Osteoblast (primary cell): ENCODE measurements around the gene SPTB. TPM values are rescaled to one million over a fixed set of nuclear protein-coding genes. Genes with fewer than 3 reads are reported as not detected.

Experiments
- DNase-seq: peaks from one replicate; pipeline ENCODE4 v3.0.0; 2011; ENCODE audit warnings: low spot score, mixed read lengths; ENCODE audit not compliant: insufficient read length; ENCODE audit errors: missing footprints
- H2AFZ ChIP-seq: 2 replicates; pipeline ENCODE4 v1.6.0; 2011; ENCODE audit warnings: mild to moderate bottlenecking, low read length
- H3K27ac ChIP-seq: 2 replicates; pipeline ENCODE4 v1.5.1; 2011; ENCODE audit warnings: mild to moderate bottlenecking, low read depth, low read length, moderate library complexity
- H3K27me3 ChIP-seq: 2 replicates; pipeline ENCODE4 v1.6.0; 2012; ENCODE audit warnings: mild to moderate bottlenecking, control low read depth, inconsistent platforms, low read length, moderate library complexity; ENCODE audit not compliant: insufficient read depth
- H3K36me3 ChIP-seq: 2 replicates; pipeline ENCODE4 v1.5.1; 2011; ENCODE audit warnings: mild to moderate bottlenecking, low read length, control low read depth, moderate library complexity; ENCODE audit not compliant: insufficient read depth
- H3K4me1 ChIP-seq: 2 replicates; pipeline ENCODE4 v1.5.1; 2011; ENCODE audit warnings: mild to moderate bottlenecking, low read length, control low read depth, moderate library complexity; ENCODE audit not compliant: insufficient read depth
- H3K4me2 ChIP-seq: 2 replicates; pipeline ENCODE4 v1.6.0; 2011; ENCODE audit warnings: mild to moderate bottlenecking, low read length; ENCODE audit not compliant: insufficient read depth
- H3K4me3 ChIP-seq: fragments of 200-600 bp; sonication (generic); 3 replicates; pipeline ENCODE4 v1.5.1; 2012; ENCODE audit warnings: mild to moderate bottlenecking, low read length, inconsistent platforms; ENCODE audit not compliant: insufficient read depth
- H3K79me2 ChIP-seq: 2 replicates; pipeline ENCODE4 v1.6.0; 2012; ENCODE audit warnings: mild to moderate bottlenecking, low read length, control low read depth, inconsistent platforms; ENCODE audit not compliant: insufficient read depth
- H3K9me3 ChIP-seq: 2 replicates; pipeline ENCODE4 v1.5.1; 2011; ENCODE audit warnings: low read depth, low read length, control low read depth
- H4K20me1 ChIP-seq: 2 replicates; pipeline ENCODE4 v1.6.0; 2012; ENCODE audit warnings: mild to moderate bottlenecking, low read length, control low read depth; ENCODE audit not compliant: insufficient read depth
- CTCF ChIP-seq: IDR thresholded peaks from 2 replicates; pipeline ENCODE4 v1.5.1; 2011; ENCODE audit warnings: mild to moderate bottlenecking, low read depth, low read length, moderate library complexity; ENCODE audit errors: extremely low read depth
- total RNA-seq: library from RNA; depleted of rRNA; stranded (reverse); fragments of >200 nt; gene quantifications from 2 replicates; pipeline ENCODE4 v1.2.3, GENCODE V29; 2012

The SPTB gene
- total RNA-seq, 1 donor: under 0.01 TPM

- Histone ChIP-seq H3K4me3 (no peak overlapping the region), H3K4me2 (no peak overlapping the region), H3K4me1 (no peaks in the 10 kb centered on the region), H3K9me3 (no peaks in the 10 kb centered on the region), H3K36me3 (no peaks in the 10 kb centered on the region), H3K27me3 (peaks cover 29% of the 10 kb centered on the region), H3K27ac (no peak overlapping the region), H3K79me2 (no peaks in the 10 kb centered on the region), H2AFZ (no peak overlapping the region), H4K20me1 (no peaks in the 10 kb centered on the region)
- no peak for DNase-seq
- TF ChIP-seq CTCF: no peak
Observed at GRCh38 chr14:64818151-64818550, 61.6 kb downstream of the SPTB start.

GRCh38 chr14:64817631-64818030 lies 62.1 kb downstream of the SPTB start:
- Histone ChIP-seq H3K27me3 (peaks cover 29% of the 10 kb centered on the region), H4K20me1 (no peaks in the 10 kb centered on the region), H3K36me3 (no peaks in the 10 kb centered on the region), H3K27ac (no peak overlapping the region), H3K4me1 (no peaks in the 10 kb centered on the region), H3K4me3 (no peak overlapping the region), H3K9me3 (no peaks in the 10 kb centered on the region), H3K4me2 (no peak overlapping the region), H2AFZ (no peak overlapping the region), H3K79me2 (no peaks in the 10 kb centered on the region)
- TF ChIP-seq CTCF: no peak
- DNase-seq: no peak

GRCh38 chr14:64816221-64816783 lies 63.4 kb downstream of the SPTB start:
- no peak for TF ChIP-seq CTCF
- Histone ChIP-seq H3K9me3 (no peaks in the 10 kb centered on the region), H3K79me2 (no peaks in the 10 kb centered on the region), H3K4me1 (no peaks in the 10 kb centered on the region), H3K36me3 (no peaks in the 10 kb centered on the region), H3K4me3 (no peak overlapping the region), H2AFZ (no peak overlapping the region), H3K27me3 (peaks cover 33% of the 10 kb centered on the region), H3K27ac (no peak overlapping the region), H3K4me2 (no peak overlapping the region), H4K20me1 (no peaks in the 10 kb centered on the region)
- no peak for DNase-seq

- no peak for TF ChIP-seq CTCF
- Histone ChIP-seq H4K20me1 (no peaks in the 10 kb centered on the region), H3K36me3 (no peaks in the 10 kb centered on the region), H3K79me2 (no peaks in the 10 kb centered on the region), H3K4me3 (no peak overlapping the region), H2AFZ (no peak overlapping the region), H3K4me1 (no peaks in the 10 kb centered on the region), H3K4me2 (no peak overlapping the region), H3K27me3 (peaks cover 33% of the 10 kb centered on the region), H3K9me3 (no peaks in the 10 kb centered on the region), H3K27ac (no peak overlapping the region)
- DNase-seq: no peak
Observed at GRCh38 chr14:64815257-64815656, 64.5 kb downstream of the SPTB start.
